Myocyte (in vitro differentiated cells): Measurements from ENCODE around the gene FOLR3. TPM values are rescaled to one million over a fixed set of nuclear protein-coding genes. Genes with fewer than 3 reads are reported as not detected.
"Not testable (repeated sequence)": the region's sequence is repeated elsewhere in the genome, so short reads cannot be mapped to it uniquely, and the experiment has no call there.

ENCODE experiments used
- DNase-seq: peaks from one replicate; pipeline ENCODE4 v3.0.0-alpha.2; 2012; ENCODE audit warnings: low read depth
- total RNA-seq: library from RNA; depleted of rRNA; stranded (reverse); fragments of >200 nt; gene quantifications from 2 replicates; pipeline ENCODE4 v1.2.3, GENCODE V29; 2014

FOLR3 gene
- total RNA-seq, 1 donor from 2014 or later = not detected

DNA sequence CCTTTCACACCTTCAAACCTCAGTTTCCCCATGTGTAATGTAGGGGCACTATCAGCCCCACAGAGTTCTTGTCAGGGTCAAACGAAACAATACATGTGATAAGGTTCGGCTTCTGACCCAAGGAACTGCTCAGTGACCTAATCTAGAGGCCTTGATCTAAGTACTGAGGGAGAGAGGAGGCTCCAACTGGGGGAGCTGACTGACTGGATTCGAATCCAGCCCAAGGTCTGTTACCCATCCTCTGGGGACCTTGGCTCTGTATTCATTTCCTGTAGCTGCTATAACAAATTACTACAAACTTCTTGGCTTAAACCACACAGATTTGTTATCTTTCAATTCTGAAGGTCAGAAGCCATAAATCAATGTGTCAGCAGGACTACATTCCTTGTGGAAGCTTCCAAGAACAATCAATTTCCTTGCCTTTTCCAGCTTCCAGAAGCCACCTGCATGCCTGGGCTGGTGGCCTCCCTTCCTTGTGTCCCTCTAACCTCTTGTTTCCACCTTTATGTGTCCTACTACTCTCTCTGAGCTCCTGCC is 12.3 kb upstream of the FOLR3 start:
- no peak for DNase-seq

GRCh38 chr11:72124046-72124445 is 11.5 kb upstream of the FOLR3 start:
- no peak for DNase-seq

- DNase-seq = no peak
Measured at GRCh38 chr11:72125956-72126355, 9.6 kb upstream of the FOLR3 start.

DNA sequence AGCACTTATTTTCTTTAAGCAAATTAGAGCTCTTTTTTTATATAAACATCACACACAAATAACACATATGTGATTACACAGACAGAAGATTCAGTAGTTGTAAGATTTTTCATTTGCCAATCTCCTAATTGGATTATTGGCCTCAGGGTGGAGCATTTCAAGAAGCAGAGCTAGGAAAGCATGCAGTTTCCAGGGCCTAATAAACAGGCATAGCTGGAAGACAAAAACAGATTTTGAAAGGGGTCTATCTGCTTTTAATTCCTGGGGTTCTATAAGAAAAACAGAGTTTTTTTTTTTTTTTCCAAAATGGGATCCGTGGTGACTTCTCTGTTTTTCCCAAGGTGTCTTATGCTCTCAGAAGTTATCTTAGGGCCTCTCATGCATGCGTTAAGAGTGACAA is 7.6 kb upstream of the FOLR3 start:
- DNase-seq = no peak

- DNase-seq = no peak
Measured at GRCh38 chr11:72129381-72129780, 6.1 kb upstream of the FOLR3 start.

GRCh38 chr11:72132646-72133045 is 2.9 kb upstream of the FOLR3 start:
- no peak for DNase-seq

- no peak for DNase-seq
Measured at GRCh38 chr11:72135891-72136683, 562 bp downstream of the FOLR3 start.

- no peak for DNase-seq
Measured at GRCh38 chr11:72136684-72137262, 1.2 kb downstream of the FOLR3 start.

GRCh38 chr11:72138821-72139390 is 3.4 kb downstream of the FOLR3 start:
- no peak for DNase-seq

- DNase-seq = no peak
Measured at GRCh38 chr11:72139500-72139899, 4.0 kb downstream of the FOLR3 start.

DNA sequence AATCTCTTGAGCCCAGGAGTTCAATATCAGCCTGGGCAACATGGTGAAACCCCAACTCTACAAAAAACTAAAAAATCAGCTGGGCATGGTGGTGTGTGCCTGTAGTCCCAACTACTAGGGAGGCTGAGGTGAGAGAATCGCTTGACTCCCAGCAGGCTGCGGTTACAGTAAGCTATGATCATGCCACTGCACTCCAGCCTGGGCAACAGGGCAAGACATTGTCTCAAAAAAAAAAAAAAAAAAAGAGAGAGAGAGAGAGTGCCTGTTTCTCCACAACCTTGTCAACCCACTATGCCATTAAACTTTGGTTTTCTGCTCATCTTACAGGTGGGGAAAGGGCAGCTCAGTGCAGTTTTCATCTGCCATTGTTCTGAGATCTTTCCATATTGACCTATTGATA is 5.1 kb downstream of the FOLR3 start:
- no peak for DNase-seq

- DNase-seq = peak; percentile 52
Measured at GRCh38 chr11:72141066-72141465, 5.5 kb downstream of the FOLR3 start.

- not testable (repeated sequence) for DNase-seq
Measured at GRCh38 chr11:72142086-72142485, 6.6 kb downstream of the FOLR3 start.

DNA sequence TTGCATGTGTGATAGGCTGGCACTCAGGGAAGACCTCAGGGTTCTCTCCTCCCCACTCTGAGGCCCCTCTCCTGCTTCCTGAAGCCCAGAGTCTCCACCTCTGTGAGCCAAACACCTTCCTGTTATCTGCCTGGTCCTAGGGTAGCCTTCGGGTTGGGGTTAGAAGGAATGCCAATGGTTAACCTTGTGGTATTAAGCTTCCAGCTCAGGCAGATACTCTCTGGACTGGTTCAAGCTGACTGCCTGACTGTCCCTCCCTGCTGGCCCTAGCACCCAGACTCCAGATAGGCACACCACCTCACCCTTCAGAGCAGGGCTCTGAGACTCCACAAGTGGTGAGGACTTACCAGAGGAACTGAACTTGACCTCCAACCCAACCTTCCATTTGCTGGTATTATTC is 7.0 kb downstream of the FOLR3 start:
- DNase-seq = not testable (repeated sequence)

DNA sequence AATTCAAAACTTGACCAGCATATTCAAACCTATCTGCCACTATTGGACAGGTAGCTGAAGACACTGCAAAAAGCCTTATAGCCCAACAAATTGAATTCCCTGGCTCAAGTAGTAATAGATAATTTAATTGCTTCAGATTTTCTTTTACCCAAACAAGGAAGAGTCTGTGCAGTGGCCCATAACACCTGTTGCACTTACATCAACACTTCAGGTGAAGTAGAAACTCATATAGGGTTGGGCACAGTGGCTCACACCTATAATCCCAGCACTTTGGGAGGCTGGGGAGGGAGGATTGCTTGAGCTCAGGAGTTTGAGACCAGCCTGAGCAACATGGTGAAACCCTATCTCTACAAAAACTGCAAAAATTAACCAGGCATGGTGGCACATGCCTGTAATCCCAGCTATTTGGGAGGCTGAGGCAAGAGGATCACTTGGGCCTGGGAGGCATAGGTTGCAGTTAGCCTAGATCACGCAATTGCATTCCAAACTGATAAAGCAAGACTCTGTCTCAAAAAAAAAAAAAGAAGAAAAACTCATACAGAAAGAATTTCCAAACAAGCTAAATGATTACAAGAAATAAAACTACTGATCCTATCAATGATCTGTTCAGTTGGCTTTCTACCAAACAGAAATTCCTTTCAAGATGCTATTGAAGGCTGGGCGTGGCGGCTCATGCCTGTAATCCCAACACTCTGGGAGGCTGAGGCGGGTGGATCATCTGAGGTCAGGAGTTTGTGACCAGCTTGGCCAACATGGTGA is 9.5 kb downstream of the FOLR3 start:
- DNase-seq = no peak

DNA sequence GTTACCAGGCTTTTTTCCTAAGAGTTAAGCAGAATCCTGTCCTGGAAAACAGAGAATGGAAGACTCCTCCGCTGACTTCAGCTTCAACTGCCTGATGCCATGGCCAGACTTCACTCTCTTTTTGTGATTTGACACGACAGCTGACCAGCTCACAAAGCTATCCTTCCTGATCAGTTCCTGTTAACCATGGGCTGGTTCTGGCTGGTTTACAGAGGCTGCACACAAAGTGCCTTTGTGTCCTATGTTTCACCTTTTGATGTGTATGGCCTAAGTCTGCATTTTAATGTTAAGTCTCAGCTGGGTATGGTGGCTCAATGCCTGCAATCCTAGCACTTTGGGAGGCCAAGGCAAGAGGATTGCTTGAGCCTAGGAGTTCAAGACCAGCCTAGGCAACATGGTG is 11.1 kb downstream of the FOLR3 start:
- DNase-seq = peak; percentile 48

GRCh38 chr11:72150882-72151281 is 15.4 kb downstream of the FOLR3 start:
- no peak for DNase-seq

GRCh38 chr11:72153874-72154273 is 18.3 kb downstream of the FOLR3 start:
- not testable (repeated sequence) for DNase-seq

GRCh38 chr11:72154816-72155215 is 19.3 kb downstream of the FOLR3 start:
- no peak for DNase-seq

DNA sequence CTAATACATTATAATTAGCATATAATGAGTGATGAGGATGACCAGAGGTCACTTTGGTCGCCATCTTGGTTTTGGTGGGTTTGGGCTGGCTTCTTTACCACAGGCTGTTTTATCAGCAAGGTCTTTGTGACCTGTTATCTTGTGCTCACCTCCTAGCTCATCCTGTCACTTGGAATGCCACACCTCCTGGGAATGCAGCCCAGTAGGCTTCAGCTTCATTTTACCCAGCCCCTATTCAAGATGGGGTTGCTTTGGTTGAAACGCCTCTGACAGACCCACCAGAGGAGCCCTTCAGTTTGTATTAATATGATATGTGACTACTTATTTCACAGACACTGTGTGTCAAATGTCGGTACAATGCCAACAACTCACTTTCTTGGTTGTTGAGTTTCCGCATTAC is 20.2 kb downstream of the FOLR3 start:
- DNase-seq = no peak

DNA sequence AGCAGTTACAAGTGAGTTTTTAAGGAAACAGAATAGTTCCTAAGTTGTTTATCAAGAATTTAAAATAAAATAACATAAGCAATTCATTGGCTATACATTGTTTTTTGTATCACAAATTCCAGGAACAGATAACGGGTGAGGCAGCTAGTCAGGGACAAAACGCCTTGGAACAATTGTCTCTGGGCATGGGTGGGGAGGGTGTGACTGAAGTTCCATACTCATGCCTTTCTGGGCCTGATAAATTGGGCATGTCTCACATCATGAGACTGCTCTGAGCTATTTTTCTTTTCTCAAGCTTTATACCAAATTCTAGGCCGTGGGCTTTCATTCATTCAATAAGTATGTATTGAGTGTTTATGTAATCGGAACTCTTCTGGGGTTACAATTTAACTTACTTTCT is 21.6 kb downstream of the FOLR3 start:
- DNase-seq = no peak

DNA sequence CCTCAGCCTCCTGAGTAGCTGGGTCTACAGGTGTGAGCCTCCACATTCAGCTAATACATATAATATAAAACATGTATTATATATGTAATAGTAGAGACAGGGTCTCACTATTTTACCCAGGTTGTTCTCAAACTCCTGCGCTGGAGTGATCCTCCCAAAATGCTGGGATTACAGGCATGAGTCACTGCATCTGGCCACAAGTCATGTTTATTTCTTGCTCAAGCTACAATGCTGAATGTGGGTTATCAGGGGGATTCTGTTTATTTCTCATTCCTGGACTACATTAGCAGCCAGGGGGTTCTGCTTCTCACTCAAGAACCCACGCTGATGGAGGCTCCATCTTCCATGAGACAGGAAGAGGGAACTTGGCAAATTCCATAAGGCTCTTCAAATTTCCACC is 24.8 kb downstream of the FOLR3 start:
- no peak for DNase-seq
